ENCODE results near the gene C7orf33.
"Not testable (repeated sequence)": the region's sequence is repeated elsewhere in the genome, so short reads cannot be mapped to it uniquely, and the experiment has no call there.

Gene C7orf33

DNA sequence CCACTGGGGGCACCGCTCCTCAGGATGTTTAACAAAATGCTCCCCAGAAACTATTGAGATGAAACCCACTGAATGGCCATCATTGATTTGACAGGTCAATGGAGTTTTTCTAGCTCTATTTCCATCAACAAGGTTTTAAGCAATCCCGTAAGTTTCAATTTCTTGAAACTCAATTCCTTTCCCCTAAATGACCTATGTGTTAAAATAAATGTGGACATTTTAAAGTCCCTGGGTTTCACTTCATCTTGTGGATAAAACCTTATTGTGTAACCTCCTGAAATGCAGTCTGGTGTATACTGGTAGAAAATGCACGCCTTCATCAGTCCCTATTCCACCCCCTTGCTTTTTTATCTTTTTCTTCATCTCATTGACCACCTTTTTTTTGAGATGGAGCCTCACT lies 8.9 kb upstream of the C7orf33 start:
- DNase-seq = no peak

DNA sequence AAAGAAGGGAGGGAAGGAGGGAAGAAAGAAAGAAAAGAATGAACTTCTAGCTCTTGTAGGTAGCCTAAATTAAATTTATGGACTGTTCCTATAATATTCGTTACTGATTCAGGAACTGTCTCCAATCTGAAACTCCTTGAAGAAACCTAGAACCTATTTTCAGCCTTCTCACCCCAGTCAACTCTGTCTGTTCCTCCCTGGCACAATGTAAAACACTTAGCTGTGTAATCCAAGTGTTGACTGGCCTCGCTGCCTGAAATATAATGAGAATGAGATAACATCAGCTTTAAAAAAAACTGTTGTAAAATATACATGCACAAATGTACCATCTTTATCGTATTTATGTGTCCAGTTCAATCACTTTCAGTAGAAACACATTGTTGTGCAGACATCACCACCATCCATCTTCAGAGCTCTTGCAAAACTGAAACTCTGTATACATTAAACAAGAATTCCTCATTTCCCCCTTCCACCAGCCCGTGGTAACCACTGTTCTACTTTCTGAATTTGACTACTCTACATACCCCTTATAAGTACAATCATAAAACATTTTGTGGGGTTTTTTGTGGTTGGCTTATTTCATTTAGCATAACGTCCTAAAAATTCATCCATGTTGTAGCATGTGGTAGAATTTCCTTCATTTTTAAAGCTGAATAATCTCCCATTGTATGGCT lies 6.3 kb upstream of the C7orf33 start:
- DNase-seq = no peak

DNA sequence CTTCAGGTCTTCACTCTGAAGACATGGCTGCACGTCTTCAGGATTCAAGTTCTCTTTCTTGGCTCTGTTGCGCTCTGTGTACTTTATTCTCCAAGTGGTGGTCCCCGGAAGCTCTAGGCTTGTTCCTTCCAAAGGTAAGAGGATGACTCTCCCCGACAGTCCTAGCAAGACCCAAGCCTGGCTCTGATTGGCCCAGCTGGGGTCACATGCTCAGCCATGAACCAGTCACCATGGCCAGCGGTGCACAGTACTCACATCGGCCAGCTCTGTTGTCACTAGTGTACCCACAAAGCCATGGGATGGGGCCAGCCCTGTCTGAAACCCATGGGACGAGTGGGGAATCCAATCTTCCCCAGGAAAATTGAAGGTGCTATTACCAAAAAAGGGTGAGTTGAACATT lies 5.2 kb upstream of the C7orf33 start:
- no peak for DNase-seq

DNA sequence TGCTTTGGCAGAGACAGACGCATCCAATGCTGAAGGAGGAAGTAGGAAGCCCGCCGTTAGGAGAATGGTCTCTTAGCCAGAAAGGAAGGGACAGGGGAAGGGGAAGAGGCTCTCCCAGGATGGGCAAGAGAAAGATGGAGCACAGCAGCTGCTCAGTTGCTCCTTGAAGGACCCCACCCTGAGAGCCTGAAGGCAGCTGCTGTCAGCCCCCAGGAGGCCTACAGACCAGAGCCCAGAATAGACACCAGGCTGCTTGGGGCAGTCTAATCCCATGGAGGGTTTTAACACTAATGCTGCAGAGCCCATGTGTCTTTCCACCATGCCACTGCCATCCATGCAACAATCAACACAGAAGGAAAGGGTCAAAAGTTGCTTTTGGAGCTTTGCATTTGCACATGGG lies 3.5 kb upstream of the C7orf33 start:
- DNase-seq = peak; percentile 86 to 94

DNA sequence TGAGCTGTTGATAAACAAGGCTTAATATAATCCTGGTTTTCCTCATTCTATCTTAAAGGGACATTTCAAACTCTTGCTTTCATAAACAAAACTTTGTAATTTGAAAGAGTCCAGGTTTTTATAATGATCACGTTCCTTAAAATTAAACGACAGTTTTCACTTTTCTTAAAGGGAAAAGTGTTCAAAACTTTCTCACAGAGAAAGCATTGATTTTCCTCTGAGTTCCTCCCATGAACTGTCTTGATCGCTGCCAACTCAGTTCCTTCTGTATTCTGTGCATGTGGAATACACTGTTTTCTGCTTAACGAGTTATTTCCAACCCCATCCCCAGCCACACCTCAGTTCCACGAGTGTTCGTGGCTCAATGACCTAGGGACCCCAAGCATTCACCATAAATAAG lies 2.4 kb upstream of the C7orf33 start:
- DNase-seq = no peak

DNA sequence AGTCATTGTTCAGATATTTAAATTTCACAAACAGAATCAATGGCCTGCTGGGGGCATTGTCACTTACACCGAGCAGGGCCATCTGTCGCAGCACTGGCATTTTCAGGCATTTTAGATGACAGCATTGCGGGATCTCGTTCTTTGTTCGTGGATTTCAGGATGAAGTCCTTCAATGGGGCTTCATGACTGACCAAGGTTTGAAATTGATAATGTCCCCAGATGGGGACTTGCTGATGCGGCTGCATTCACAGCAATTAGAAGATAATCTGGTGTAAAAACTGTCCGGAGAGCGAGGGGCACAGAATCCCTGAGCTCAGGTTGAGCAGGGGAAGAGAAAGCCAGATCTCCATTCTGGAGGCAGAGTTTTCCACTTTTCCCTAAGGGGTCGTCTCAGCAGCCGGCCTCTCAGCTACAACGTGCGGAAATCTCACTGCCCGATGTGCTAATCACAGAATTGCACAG lies 1.9 kb upstream of the C7orf33 start:
- DNase-seq = peak; percentile 74 to 81

DNA sequence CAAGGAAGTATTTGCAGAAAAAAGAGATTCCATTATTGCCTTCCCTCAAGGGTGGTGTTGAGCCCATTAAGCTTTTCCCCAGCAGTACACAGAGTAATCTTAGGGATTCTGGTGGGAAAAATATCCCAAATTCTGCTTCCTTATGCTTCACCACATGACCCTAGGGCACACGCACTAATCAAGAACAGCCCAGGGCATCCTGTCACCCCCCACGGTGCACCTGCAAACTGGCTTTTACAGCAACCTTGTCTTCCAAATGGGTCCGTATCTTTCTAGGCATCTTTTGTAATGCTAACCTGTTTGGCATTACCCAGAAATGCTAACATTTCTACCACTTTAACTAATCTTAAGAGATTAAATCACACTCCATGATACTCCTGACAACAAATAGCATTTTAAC lies 926 bp upstream of the C7orf33 start:
- DNase-seq = peak; percentile 40 to 70

DNA sequence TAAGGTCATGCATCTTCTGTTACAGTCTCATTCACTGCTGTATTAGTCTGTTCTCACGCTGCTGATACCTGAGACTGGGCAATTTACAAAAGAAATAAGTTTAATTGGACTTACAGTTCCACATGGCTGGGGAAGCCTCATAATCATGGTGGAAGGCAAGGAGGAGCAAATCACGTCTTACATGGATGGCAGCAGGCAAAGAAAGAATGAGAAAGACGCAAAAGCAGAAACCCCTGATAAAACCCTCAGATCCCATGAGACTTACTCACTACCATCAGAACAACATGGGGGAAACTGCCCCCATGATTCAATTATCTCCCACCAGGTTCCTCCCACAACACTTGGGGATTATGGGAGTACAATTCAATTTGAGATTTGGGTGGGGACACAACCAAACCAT lies 5.8 kb downstream of the C7orf33 start:
- not testable (repeated sequence) for DNase-seq

DNA sequence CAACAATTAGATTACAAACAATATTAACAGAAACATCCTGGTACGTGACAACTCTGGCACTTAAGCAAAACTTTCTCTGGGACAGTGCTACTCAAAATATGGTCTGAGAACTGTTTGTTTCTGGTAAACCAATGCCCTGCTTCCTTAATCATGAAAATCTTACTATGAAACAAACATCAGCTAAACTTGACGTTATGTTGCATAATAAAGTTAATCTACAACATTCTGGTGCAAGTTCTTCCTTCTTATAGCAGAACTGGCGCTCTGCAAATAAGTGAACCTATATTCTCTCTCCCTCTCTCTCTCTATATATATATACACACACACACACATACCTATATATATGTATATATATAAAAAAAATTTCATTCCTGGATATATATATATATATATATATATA lies 7.8 kb downstream of the C7orf33 start:
- no peak for DNase-seq

DNA sequence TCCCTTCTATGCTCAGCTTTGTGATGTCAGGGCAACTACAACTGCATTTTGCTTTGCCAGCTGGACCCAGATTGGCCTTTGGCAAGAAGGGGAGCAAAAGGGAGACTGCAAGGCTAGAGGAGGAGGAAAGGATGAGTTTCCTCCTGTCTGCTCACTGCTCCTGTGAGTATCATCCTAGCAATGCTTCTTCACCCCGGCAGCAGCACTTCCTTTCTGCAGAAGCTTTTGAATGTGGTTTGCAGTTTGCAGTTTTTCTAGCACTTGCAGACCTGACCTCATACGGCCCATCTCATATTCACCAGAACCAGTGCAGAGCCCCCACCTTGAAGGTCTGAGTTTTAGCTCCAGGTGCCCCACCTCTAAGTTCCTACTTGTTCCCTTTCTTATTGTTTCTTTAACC lies 14.8 kb downstream of the C7orf33 start:
- no peak for DNase-seq

DNA sequence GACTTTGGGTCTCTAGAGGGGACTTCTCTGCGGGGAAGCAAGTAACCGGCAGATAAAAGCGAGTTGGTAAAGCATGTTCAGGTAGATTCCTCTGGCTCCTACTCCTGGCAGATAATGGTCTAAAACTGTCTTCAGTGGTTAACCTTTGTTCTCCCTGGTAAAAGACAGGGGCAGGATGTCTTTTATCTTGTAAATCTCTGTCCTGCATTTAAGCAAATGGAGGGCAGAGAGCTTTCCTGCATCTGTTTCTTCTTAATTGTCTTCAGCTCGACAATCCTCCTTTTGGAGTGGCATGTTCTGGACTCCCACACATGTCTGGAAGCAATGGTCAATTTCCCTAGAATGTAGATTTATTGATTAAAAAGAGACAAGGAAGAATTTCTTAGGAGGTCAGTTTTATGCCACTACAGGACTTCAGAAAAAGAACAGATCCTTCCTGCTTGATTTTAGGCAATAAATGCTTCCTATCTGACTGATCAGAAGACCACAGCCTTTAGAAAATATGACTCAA lies 16.6 kb downstream of the C7orf33 start:
- no peak for DNase-seq

DNA sequence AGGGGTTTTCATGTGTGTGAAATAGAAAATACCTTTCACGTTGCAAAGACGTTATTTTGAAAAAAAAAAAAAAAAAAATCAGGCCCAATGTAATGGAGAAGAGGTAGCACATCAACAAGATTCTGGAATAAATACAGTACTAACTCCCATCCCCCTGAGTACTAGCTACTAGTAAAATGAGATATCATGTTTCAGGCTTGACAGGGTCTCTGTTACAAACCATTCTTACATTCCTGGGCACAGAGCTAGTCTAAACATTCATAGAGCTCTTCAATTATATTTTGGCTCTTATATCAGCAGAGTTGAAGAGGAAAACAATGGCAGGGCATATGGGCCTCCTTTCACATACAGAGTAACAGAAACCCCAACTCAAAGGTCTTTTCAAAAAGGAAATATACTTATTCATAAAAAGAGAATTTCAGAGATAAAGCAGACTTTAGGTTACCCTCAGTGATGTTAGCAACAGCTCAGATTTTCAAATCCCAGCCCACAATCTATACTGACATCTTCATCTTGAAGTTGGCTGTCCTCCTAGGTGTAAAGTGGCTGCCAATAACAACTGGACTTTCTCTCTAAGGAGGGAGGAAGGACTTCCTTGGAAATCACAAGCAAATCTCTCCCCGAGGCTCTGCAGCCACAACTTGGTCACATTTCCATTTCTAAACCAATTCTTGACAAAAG lies 18.6 kb downstream of the C7orf33 start:
- peak in 1 of 2 experiments; percentile 33 for DNase-seq

DNA sequence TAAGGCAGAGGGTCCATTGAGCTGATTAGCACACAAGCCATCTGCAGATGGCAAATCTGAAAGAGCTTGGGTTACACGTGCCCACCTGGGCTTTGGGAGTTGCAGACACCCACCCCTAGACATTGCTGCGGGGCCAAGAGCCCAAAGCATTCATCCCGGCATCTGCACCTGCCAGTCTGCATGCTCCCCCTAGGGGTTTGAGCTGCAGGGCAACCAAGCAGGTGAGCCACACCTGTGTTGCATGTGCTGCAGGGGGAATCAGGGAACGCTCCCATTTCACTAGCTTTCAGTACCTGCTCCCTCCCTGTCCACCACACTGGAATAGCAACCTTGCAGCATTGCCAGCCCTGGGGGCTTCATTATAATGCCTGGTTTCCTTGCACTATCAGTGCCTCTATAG lies 21.1 kb downstream of the C7orf33 start:
- DNase-seq = peak; percentile 35 to 91

DNA sequence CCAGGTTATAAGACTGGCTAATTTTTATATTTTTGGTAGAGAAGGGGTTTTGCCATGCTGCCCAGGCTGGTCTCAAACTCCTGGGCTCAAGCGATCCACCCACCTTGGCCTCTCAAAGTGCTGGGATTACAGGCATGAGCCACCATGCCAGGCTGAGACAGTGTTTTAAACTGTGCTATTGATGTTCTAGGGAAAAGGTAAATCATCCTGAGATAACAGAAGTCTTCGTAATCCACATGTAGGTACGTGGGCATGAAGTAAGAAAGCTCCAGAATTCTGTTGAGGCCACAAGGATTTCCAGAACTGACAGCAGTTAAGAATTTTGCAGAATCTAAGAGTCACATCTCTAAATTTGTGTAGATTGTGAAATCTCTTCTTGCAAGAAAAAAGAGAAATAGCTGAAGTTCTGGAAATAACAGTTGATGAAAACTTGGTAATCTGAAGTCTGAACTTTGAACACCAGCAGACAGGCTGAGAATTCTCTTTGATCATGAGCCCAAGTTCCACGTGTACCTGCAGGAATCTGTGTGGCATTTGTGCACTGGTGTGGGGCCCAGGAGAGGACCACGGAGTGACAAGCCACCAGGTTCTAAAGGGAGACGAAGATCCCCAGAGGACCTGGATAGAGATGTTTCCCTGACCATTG lies 24.6 kb downstream of the C7orf33 start:
- no peak for DNase-seq

DNA sequence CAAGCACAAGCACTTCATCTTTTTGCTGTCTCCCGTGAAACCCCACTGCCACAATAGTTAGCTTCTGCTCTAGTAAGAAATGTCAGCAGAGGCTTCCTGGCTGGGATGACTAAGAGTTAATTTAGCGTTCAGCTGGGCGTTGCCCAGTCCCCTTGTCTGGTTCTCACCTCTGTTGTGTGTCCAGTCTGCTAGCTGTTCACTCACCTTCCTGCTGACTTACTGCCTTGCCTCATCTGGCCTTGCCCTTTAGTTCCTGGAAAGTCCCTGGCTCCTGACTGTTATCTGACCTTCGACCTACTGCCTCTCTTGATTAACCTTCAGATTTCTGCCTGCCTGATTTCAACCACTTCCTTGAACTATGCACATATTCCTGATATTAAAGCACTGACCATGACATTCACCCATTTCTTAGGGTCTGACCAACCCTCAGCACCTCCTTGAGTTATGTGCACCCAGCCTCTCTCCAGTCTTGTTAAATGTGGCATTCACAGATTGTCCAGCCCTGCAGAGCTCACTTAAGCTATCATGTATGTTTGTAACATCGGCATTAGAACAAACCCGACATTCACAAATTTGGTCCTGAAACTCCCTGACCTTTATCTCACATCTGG lies 30.3 kb downstream of the C7orf33 start:
- peak in 1 of 2 experiments; percentile 26 for DNase-seq

DNA sequence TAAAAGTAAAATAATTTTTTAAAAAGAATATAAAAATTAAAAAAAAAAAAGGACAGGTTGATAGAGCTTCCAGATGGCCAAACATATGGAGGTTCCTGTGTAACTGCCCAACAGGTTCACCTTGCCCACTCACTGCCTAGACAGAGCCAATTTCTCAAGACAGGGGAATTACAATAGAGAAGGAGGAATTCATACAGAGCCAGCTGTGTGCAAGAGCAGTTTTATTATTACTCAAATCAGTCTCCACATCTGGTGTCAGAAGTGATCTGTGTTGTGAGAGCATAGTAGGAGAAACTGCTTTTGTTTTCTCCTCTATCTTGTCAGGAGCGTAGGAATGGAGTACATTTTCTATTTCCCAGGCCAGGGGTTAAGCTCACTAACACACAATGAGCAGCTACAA lies 31.0 kb downstream of the C7orf33 start:
- DNase-seq = peak in 1 of 2 experiments; percentile 21

DNA sequence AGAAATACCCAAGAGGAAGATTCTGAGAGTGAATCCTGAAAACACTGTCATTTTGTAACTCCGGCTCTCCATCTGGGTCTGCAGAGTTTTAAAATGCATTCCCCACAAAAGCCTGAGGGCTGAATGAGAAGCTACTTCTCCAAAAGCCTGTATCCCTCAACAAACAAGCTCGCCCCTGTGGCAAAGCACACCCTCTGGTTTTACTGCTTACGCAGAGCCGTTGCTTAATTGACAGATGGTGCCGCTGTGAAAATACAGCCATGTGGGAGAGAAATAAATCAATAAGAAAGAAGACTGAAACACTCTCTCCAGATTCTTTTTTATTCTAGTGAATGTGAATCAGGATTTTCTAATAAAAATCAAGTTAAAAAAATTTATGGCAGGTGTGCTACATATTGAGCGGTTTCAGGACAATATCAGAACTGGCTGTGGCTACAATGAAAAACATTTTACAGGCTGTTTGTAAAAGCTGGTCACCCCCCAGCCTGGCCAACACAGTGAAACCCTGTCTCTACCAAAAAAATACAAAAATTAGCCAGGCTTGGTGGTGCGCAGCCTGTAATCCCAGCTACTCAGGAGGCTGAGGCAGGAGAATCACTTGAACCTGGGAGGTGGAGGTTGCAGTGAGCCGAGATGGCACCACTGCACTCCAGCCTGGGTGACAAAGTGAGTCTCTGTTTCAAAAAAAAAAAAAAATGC lies 32.5 kb downstream of the C7orf33 start:
- DNase-seq = peak; percentile 84 to 92

DNA sequence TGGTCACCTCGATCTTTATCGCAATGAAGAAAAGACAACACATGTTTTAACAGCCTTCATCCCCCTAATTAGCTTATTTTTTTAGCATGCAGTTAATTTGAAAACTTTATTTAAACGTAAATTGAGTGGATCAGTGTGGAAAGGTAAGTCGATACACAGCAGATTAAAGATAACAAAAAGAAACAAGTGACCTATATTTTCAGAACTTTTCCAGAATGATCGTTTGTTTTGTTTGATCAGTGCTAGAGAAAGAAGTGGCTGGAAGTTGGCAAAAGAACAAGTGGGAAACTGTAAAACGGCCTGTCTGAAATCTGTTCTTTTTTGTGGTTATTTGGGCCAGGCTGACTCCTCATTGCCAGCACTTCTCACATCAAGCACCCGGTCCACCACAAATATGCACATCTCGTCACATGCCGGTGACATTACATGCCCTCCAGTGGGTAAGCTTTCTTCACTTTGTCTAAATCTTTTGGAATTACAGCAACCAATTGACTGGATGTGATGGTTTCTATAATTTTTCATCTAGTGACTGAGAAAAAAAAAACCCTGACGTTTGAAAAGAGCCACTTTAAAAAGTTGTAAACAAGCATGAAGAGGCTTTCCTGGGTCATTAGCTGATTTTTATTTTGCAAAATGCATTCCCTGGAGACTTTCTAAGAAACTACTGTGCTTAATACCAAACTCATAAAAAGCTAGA lies 33.2 kb downstream of the C7orf33 start:
- DNase-seq = peak; percentile 37 to 56

DNA sequence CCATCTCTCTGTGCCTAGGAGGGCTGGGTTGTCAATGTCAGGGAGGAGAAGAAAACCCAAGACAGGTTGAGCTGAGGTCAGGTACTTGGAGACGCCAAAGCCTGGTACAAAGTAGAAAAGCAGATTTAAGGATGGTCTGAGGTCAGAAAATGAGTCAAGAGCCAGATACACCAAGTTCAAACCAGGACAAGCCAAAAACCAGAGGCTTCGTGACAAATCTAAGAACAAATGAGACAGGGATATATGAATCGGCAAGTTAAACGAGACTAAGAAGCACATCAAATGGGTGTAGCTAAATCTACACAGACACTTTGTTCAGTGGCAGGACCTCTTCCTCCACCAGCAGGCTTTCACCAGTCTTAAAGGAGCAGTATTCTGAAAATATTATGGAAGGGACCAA lies 34.2 kb downstream of the C7orf33 start:
- peak; percentile 30 to 51 for DNase-seq

DNA sequence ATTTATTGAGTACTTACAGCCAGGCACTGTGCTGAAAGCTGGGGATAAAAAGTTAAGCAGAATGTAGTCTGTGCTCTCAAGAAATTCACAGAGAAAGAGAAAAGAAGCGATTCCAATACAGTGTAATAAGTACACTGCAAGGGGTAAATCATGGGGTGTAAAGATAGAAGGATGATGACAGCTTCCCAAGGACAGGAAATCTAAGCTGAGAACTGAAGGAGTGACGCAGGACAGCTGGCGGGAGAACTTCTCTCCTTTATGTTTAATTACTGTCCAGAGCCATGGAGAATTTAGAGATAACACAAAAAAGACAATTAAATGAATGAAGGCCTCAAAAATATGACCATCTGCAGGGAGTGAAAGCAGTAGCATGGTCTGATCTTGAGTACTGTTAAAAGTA lies 34.8 kb downstream of the C7orf33 start:
- peak; percentile 21 to 62 for DNase-seq

DNA sequence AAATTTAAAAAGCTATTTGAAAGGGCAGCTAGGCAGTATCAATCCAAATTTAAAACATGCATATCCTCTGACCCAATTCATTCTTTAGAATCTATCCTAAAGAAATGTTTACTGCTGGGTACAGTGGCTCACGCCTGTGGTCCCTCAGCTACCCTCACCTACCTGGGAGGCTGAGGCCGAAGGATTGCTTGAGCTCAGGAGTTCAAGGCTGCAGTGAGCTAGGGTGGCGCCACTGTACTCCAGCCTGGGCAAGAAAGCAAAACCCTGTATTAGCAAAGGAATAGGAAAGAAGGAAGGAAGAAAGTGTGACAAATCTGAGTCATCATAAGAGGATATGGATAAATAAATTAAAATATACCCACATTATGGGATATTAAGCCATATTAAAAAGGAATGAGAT lies 36.3 kb downstream of the C7orf33 start:
- no peak for DNase-seq

DNA sequence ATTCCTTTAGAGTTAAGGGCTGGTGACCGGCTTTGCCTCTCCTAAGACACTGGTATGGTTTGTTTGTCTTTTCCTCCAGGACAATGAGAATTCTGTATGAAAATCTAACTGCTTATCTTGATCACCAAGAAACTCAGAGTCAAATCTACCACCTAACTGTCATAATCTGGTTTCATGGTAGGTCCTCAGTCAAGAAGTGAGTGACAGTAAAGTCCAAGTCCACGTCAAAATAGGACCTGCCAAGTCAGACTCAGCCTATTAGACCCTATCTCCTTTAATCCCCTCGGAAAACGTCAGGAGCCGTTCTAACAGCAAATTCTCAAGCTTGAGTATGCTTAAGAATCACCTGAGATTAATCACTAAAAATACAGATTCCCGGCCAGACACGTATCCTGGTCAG lies 37.4 kb downstream of the C7orf33 start:
- DNase-seq = no peak

All from NCI-H524 (cell line).